NCI-H446 treated with DMSO at 0.1 percent for 48 hours (cell line): ENCODE measurements around the gene RPS6KA3.

Source experiments
- DNase-seq: peaks from one replicate; lab custom pipeline; 2025; lab: John Stamatoyannopoulos, UW

Gene RPS6KA3

DNA sequence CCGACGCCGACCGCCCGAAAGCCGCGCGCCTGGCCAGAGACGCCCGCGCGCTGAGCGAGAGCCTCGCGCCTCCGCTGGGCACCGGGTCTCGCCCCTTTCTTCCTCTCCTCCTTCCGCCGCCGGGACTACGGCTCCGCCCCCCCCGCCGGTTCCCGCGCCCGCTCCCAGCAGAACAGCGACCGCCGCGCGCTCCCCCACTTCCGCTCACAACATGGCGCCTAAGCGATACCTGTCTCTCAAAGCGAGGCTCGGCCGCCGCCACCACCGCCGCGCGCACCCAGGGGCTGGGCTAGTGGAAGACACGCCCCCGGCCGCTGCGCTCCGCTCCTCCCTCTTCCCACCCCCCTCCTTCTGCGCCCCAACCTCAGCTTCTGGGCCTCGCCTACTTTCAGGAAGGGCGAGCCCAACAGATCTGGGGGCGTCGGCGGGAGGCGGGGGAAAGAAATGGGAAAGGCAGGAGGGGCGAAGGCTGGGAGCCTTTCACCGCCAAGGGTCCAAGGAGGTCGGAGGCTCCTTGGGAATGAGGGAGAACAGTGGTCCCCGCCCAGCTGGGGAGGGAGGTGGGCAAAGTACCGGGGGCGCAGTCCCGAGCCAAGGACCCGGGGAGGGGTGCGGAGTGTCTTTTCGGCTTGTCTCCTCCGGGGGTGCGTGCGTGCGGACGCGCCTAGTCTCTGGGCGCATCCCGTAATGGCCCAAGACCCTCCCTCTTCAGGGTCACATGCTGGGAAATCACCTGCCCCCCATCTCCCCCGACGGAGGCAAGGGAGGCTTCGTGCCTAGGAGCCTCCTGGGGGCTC is at the start of gene RPS6KA3:
TSS of gene RPS6KA3 (minus strand) at position 100 of the 797 bp plus-strand sequence. CDS start 277 bp downstream, outside the sequence.
- peak; percentile 69 for DNase-seq

DNA sequence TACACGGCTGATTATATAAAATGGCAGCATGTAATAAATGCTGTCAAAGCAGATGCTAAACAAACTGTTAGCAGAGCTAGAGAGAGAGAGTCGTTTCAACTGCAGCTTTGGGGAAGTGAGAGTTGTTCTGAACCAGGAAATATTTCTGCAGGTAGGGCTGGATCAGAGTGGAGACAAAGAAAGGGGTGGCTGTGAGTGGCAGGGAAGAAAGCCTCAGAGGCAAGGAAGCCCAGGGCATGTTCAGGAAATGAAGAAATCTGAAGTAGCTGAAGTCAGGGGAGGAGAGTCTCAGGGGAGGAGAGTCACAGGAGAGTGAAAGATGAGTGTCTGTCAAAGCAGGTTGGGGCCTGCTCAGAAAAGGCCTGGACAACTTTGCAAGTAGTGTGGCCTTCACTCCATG is 48.4 kb upstream of the RPS6KA3 start:
- no peak for DNase-seq

DNA sequence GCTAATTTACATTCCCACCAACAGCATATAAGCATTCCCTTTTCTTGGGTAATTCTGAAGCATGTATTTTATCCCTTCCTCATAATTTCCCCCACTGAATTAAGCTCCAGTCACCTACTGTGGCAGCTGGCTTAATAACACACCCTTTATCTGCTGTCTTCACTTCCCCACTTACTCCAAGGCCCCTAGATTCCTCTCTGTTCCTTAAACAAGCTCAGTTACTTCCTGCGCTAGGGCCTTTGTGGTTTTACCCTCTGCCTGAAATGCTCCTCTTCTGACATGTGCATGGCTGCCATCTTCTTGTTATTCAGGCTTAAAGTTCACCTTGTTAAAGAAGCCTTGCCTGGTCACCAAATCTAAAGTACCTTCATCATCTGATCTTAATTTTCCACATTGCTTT is 47.2 kb upstream of the RPS6KA3 start:
- DNase-seq = no peak

DNA sequence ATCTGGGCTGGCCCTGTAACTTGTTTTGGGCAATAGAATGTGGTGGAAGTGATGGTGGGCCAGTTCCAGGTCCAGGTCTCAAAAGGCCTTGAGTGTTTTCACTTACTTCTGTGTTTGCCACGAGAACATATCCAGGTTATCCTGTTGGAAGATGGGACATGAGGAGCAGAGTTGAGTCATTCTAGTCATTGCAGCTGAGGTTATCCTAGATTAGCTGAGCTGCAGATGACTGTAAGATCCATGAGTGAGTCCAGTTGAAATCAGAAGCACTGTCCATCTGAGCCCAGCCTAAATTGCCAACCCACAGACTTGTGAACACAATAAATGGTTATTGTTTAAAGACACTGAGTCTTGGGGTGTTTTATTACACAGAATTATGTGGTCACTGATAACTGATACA is 45.3 kb upstream of the RPS6KA3 start:
- no peak for DNase-seq

DNA sequence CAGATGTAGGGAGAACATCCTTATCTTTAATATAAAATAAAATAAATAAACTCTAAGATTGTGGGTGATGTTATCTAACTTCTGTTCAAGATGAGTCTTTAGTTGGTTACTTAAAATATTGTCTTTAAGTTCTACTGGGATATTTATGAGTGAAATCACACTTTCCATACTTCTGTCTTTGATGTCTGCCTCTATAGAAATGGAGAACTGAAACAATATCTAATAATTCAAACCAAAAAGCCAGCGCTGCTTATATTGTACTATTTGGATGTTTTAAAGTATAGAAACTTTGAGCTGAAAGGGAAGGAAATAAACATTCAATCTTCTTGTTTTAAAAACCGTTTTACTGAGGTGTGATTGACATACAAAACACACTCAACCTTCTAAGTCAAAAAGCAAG is 44.8 kb upstream of the RPS6KA3 start:
- no peak for DNase-seq

DNA sequence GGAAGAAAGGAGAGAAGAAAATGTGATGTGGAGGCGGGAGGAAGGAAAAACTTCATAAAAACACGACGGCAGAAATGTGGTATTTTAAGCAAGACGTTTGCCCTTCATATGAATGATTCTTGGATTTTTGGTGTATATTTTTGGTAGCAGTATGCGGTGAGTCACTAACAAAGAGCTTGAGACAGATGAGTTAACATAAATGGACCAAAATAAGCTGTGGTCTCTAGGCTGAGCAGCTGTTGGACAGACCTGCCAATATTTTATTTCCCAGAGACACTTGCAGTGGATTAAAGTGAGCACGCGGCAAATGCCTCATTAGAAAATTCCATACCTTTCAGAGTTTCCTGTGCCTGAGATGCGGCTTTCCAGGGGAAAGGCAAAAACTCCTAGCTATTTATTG is 43.1 kb upstream of the RPS6KA3 start:
- DNase-seq = no peak

DNA sequence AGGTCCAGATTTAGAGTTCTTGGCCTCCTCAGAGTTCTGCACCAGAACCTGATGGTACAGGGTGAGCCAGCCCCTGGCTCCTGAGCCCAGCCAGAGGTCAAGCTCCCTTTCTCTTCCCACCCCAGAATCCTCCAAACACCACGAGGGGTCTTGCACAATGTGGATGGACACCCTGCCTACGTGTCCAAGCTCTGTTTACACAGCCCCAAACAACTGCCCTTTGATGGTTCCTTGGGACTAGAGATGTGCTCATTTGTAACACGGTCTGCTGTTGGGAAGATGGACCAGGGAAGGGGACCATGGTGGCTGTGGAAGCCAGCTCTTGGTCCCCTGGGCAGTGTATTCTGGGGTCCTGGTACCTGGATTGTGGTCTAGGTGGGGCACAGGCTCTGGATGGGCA is 40.0 kb upstream of the RPS6KA3 start:
- no peak for DNase-seq

DNA sequence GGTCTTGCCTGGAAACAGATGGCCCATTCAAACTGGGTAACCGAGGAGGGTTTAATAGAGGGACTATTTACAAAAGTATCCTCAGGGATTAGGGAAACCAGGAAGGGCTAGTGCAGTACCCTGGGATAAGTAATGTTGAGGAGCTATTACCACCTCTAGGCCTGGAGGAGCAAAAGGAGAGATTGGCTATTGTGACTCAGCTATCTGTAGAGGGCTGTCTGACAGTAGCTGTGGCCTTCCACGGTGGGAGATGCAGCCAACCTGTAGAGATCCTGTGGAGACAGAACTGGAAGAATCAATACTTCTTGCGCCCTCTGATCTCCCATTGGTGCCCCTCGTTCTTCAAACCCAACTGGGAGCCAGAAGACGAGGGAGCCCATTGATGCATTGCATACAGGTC is 34.1 kb upstream of the RPS6KA3 start:
- no peak for DNase-seq

DNA sequence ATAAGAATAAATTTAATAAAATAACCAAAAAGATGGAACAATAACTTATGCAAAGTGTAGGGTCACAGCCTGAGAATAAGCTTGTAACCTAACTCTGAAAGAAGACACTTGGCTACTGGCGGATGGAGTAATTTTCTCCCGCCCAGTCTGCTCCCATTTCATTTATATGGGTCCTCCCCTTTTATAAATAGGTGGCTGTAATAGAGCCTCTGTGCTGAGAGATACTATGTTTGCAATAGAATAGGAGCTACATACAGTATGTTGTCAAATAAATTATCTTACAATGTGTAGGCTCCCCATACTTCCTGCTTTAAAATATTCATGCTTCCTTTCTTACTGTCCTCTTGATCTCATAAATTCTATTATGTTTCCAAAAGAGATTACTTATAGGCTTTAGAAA is 28.2 kb upstream of the RPS6KA3 start:
- DNase-seq = no peak

DNA sequence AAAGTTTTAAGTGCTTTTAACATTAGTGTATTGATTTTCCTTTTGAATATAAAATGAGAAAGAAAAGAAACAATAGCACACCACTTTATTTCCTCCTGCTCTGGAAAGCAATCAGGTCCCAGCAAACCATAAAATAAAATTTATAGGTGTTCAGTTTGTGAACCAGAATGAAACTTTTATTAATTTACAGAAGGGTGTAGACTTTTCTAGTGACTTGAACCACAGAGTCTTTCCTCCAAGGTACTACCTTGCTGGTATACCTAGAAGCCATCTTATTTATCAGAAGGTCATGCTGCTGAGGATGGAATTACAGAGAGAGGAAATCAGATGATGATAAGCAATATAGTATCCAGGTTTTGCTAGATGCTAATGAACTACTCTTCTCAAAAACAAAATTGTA is 27.6 kb upstream of the RPS6KA3 start:
- no peak for DNase-seq

DNA sequence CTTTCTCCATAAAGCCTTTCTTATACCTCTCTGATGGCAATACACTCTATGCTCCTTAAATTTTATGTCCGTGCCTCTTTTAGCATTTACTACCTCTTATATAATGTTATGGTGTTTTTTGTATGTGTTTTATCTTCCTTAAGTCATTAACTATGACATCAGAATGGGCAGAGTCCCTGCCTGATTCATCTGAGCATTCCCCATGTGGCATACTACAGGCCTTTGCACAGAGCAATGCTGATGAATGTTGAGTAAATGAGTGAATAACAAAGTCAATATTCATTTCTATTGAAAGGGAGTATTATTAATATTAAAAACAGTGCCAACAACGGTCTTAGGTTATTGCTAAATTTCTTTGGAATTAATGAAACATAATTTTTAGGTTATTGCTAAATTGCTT is 18.8 kb upstream of the RPS6KA3 start:
- DNase-seq = no peak

DNA sequence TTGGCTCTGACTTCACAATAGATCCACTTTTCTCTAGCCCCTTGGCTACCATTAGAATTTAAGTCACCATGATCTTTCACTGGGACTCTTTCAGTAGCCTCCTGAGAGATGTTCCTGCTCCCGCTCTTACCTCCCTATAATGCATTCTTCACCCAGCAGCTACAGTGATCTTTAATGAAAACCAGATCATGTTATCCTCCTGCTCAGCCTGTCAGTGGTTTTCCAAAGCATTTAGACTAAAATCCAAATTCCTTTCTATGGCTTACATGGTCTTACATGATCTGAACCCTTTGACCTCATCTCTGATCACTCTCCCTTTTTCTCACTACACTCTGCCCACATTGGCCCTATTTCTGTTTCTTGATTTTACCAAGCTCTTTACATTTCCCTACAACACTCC is 18.3 kb upstream of the RPS6KA3 start:
- no peak for DNase-seq

DNA sequence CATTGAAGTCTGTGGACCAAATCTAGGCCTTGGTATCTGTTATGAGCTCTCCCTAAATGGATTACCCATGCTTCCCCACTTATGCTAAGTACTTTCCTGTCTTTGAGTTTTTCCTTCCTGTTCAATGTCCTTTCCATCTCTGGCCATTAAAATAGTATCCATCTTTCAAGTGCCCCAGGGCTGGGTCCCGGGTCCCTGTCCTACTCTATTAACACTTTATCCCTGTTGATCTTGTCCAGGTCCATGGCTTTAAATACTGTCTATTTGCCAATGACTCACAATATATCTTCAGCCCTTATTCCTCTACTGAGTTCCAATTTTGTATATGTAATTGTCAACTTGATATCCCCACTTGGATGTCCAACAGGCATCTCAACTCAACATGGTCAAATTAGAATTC is 17.7 kb upstream of the RPS6KA3 start:
- no peak for DNase-seq

DNA sequence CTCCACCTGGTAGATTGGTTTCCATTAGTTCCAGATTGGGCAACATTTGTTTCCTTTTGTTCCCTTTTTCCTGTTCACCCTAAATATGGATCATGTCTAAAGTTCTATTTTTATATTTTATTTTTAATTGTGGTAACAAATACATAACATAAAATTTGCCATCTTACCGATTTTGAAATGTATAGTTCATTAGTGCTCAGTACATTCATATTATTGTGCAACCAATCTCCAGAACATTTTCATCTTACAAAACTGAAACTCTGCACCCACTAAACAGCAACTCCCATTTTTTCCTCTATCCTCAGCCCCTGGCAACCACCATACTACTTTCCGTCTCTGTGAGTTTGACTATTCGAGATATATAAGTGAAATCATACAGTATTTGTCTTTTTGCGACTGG is 14.2 kb upstream of the RPS6KA3 start:
- no peak for DNase-seq

DNA sequence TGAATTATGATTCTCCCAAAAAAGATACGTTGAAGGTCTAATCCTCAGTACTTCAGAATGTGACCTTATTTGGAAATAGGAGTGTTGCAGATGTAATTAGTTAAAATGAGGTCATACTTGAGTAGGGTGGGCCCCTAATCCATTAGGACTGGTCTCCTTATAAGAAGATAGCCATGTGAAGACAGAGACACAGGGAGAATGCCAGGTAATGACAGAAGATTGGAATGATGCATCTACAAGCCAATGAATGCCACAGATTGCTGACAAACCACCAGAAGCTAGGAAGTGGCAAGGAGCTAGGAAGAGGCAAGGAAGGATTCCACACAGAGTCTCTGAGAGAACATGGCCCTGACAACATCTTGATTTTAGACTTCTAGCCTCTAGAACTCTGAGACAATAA is 7.4 kb upstream of the RPS6KA3 start:
- no peak for DNase-seq

DNA sequence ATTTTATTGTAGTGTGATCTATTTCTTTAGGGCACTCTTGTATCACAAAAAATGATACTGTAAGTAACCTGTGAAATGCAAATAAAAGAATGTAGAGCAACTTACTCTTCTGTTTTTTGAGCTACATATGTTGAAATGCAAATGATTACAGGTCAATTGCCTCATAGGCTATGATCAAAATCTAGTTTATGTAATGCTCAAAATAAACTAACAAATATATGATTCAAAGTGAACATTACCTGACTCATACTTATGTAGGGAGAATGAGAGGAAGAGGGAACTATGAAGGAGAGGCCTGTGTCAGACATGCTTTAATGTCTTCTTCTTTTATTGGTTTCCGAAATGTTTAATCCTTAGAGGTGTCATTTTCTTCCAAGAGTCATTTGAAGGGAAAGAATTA is 5.0 kb upstream of the RPS6KA3 start:
- DNase-seq = no peak

DNA sequence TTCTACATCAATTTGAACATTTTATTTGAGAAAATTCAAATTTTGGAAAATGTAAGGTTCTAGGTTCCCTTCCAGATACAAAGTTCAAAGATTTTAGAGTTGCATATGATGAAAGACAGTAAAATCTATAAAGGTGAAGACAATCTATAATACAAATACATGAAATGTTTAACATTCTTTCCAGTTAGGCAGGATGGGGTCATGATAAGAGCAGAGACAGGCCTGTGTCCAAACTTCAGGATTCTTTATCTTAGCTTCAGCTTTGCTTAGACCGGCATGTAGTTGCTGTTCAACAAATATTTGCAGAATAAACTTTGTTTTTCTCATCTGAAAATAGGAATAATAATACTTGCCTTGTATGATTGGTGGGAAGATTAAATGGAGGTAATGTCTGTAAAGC is 4.5 kb upstream of the RPS6KA3 start:
- DNase-seq = no peak

DNA sequence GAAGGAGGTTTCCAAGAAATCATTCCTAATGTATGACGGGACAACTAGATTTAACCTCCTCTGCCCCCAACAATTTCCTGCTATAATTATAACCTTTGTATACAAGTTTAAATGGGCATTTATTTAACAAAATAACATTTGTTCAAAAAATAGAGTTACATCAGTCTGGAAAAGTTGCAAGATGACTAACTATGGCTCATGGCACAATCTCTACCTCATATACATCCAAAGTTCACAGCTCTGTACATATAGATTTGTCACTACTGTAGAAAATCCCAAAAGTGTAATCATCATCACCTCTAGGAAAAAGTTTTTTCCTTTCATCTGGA is 3.8 kb upstream of the RPS6KA3 start:
- DNase-seq = no peak

DNA sequence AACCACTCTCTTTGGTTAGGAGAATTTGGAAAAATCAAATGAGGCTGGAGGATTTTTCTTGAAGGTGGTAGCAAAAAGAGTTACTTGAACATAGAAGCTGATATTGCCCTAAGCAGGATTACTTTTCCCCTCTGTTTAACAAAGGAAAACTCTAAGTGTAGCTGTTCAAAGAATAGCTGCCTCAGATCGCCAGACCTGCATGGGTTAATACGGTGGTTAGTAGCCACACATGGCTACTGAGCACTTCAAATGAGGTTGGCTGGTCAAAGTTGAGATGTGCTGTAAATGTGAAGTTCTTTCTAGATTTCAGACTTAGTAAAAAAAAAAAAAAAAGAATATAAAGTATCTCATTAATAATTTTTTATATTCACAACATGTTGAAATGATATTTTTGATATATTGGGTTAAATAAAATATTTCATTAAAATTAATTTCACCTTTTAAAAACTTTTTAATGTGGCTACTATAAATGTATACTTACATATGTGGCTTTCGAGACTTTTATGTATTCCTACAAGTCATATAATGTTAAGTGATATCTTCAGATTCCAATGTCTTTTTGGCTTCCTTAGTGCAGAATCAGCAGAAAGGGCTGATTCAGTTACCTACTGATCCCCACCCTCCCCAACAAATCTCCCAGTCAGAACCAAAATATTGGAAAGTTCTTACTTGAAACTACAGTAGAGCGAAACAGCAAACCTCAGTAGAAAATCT is 3.3 kb upstream of the RPS6KA3 start:
- no peak for DNase-seq

DNA sequence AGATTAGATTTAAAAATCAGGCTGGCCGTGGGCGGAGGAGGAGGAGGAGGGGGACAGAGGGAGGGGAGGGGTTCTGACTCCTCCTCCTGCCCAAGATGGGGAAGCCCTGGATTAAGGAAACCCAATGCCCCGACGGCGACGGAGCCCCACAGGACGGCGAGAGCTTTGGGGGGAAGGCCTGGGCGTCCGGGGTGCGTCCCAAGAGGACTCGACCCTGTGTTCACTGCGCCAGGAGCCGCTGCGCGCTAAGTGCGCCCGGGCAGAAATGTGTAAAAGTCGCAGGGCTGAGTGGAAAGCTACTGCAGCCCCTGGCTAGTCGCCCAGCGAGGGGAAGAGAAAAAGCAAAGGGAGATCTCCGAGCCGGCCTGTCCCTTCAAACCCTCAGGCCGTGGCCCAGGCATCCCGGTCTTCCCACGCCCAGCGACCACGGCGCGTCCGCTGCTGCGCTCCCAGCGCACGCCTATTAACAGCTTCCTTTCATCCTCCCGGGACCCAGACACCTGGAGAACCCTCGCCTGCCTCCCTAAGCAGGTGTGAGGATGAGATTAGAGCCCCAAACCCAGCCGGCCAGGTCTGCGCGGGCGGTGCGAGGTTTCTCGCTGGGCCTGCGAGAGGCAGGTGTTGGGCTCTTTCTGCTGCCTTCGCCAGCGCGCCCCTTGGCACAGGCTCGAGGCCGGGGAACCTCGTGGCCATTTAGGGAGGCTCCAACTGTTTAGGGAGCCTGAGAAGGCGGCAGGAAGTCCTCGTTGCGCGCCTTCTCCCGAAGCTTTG is 1.4 kb upstream of the RPS6KA3 start:
- no peak for DNase-seq

DNA sequence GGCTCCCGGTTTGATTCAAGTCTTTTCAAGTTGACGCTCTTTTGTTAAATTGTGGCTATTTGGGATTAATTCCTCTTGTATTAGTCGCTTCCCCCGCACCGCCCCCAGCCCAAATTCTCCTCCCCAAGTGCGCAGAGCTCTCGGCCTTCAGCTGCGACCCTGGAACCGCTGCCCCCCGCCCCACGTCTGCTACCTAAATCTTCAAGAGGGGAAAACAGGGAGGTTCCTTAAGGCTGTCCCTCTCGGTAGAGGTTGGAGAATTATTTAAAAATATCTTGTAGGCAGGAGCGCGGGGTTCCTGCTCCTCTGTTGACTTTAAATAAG is 860 bp upstream of the RPS6KA3 start:
- DNase-seq = no peak

DNA sequence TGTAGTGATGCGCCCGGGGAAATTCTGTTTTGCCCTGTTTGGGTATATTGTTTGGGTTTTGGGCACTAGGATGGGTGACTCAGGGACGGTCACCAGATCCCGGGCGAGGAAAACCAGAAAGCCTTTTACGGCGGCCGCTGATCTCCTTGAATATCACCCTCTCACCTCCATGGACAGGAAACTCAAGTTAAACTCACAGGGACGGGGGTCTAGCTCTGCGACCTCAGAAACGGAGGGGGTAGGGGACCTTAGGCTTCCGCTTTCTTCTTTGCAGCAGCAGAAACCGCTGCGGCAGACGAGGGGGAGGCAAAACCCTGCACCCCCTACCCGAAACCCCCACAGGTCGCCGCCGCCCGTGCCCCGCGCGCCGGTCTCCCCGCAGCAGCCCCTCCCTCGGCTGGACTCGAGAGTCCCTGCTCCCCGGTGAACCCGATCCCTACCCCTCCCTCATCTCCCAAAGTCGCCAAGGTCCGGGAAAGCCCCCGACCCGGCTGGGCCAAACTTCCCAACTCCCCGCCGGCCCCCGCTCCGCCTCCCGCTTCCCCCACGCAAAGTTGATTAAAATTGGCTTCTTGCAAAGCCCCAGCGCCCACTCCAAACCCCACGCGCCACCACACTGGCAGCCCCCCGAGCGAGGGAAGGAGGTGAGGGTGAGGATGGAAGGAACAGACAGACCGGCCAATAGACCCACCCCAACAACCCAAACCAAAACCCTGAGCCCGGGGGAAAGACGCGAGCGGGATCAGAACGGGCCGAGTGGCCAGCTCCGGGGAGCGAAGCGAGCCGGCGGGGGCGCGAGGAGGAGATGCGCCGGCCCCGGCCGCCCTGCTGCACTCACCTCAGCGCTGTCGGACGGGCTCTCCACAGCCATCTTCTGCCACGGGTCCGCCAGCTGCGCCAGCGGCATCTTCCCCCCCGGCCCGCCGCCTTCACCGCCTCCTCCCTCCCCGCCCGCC is 705 bp downstream of the RPS6KA3 start:
- no peak for DNase-seq
